ENCODE data around the gene ZNF30.
"Not testable (repeated sequence)": the region's sequence is repeated elsewhere in the genome, so short reads cannot be mapped to it uniquely, and the experiment has no call there.

ZNF30 gene

DNA sequence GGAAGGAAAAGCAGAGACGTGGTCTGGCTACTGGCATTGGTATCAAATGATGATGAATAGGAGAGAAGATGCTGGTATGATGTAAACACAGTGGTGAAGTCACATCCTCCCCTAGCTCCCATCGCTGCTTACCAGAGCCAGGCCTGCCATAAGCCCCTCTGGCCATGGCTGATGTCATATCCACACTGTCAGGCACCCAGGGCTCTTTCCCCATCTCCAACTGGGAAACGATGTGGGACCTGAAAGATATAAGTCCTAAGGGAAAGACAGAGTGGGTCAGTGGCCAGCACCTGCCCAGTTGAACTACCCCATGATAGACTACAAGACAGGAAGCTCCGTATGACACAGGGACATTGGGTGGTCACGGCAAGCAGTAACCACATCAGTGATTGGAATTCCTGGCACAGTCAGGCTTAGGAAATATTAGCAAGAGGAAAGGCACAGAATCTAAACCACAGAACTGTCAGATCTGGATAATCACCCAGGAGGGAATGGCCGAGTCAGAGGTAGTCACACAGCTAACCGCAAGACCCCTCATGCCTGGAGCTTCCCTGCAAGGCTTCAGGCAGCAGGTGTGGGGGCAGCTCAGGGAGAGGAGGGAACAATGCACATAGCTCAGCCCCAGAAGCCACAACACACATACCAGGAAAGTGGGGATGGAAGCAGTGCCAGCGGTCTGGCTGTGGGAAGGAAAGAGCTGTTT lies 33.6 kb downstream of the ZNF30 start:
- no peak for DNase-seq (ENCODE audit: low read depth in 2 of 2)

DNA sequence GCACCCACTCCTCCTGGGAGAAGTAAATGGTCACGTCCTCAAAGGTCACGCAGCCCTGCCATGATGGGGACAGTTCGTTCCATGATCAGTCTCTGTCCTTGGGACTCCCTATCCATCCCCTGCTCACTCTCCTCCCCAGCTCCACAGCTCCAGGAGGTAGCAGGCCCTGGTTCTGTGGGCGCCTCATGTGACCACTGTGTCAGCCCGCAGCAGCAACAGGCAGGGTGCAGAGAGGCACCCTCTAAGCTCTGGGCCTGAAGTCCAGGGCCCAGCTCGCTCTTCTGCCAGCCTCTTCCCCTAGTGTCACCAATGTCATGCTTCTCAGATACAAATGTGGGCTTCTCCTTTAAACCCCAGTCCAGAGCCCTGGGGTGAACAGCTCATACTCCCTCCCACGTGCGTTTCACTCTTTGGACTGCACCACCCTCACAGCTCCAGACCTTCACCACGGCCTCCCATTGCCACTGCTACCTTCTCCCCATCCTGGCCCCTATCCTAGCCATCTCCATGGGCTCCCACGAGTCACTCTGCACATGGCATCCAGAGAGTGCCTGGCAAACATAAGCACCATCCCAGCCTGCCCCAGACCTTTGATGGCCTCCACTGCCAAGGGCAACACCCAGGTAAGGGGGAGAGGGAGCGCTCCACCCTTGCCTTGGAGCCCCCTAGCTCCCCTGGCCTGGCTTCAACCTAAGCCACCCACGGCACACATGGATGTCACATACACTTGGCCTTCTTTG lies 34.4 kb downstream of the ZNF30 start:
- DNase-seq (ENCODE audit: low read depth in 2 of 2): no peak

DNA sequence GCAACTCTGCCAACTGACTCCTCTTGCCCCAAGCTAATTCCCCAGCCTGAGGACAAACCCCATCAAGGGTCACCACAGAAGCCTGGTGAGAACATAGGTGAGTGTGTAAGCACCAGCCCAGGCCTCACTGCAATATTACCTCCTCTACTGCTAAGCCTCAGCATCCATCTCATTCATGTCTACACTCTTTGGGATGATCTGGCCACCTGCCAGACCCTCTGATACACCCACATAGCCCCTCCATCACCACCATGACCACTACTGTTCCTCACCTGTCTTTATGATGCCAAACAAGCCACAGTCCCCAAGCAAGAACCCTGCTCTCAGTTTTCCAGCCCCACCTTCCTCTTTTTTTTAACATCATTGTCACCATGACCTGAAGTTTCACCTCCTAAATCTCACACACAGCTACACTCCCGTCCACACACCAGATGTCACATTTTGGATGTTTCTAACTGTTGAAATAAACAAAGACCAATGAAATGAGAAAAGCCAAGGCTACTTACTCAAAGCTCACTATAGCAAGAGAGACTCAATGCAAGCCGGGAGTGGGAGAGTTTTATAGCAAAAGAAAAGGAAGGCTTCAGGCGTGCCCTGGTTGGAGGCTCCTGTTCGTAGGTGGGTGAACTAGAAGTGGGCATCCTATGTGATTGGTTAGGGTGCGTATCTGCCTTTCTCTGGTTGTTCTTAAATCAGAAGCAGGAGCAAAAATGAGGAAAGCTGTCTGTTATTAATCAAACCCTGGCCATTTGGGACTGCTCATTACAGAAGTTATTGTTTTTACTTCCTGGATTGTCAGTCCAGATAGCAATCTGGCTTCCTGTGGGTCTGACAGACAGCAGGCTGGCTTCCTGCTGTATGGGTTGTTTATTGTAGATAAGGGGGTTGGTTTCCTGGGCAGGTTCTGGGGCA lies 35.3 kb downstream of the ZNF30 start:
- no peak for DNase-seq (ENCODE audit: low read depth in 2 of 2)

DNA sequence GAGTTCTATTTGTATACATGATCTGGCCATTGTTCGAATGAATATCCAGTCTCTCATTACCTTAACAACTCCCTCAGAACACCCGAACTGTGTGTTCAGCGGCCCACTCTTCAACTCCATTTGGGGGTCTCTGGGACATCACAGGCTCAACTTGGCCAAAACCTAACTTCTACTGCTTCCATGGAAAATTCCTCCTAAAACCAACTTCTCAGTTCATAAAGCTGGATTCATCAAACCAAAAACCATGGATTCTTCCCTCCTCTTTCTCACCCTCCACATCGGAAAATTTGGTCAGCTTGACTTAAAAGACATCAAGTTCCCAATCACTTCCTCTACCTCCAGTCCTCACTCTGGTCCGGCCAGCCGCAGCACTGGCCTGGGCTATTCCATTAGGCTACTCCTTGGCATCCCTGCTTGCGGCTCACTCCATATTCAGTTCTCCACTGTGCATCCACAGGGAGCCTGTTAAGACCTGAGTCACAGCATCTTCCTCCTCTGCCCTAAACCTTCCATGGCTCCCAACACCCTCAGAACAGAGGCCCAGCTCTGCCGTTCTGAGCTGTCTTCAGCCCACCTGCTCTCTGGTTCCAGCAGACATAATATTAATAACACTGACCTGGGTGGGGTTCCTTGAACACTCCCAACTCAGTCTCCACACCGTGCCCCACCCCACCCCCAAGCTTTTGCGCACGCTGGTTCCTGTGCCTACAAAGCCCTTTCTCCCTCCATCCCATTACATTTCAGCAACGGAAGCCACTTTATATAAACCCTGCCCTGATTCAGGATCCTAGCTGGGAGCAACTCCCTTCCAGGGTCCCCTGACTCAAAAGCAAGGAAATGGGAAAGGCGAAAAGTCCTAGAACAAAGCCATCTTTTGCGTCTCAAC lies 36.2 kb downstream of the ZNF30 start:
- DNase-seq (ENCODE audit: low read depth in 2 of 2): no peak

DNA sequence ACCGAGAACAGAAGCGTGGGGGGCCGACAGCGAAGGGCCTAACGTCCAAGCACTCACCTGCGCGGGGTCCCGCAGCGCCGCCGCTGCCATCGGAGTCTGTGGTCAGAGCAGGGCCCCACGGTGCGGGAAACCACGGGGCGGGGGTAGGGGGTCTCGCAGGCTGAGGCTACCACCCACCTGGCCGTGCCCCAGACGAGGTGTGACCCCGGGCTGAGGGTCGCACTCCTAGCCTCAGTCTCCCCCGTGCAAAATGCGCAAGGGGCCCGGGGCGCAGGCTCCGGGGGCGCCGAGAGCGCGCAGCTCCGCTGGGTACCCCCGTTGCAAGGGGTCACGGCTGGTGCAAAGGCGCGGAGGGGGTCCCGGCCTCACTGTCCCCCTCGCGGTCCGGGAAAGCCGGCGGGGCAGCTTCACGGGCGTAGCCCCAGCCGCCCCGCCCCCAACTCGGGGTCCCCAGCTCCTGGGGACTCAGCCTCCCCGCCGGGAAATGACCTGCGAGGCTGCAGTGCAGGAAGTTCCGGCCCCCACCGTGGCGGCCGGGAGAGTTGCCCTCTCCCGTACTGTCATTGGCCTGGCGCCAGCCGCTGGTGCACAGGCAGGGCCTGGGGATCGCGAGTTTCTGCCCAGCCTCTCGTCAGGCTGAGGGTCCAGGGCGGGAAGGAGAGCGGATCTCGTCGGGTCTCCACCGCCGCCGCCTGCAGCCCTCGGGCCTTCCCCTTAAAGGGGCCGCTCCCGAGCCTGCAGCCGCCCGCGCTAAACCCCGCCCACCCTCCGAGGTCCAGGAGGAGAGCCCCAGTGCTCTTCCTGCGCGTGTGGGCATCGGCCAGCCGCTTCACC lies 37.1 kb downstream of the ZNF30 start, which contains the start of gene ZNF792:
TSS of gene ZNF792 (minus strand) at position 657 of the 834 bp plus-strand sequence. CDS start at position 90, 567 bp downstream.
- DNase-seq (ENCODE audit: low read depth in 2 of 2): peak; percentile 48 to 51

DNA sequence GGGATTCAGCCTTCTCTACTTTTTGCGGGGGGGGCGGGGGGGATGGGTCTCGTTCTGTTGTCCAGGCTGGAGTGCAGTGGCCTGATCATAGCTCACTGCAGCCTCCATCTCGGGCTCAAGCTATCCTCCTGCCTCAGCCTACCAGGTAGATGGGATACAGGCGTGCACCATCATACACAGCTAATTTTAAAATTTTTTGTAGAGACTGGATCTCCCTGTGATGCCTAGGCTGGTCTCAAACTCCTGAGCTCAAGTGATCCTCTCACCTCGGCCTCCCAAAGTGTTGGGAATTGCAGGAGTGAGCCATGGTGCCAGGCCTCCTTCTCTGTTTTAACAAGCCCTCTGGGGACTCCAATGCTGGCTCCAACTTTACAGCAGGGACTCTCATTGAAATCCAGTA lies 37.9 kb downstream of the ZNF30 start:
- no peak for DNase-seq (ENCODE audit: low read depth in 2 of 2)

DNA sequence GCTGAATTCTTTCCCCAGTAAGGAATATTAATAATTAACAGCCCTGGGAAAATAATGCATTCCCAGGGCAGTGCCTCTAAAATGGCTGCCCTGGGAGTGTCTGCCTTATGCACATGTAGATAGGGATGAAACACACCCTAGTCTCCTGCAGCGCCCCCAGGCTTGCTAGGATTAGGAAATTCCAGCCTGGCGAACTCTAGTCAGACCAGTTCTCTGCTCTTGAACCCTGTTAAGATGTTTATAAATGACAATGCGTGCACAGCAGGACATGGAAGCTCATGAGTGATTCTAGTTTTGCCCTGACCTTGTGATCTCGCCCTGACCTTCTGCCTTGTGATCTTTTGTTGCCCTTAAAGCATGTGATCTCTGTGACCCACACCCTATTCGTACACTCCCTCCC lies 38.8 kb downstream of the ZNF30 start:
- DNase-seq (ENCODE audit: low read depth in 2 of 2): not testable (repeated sequence)

DNA sequence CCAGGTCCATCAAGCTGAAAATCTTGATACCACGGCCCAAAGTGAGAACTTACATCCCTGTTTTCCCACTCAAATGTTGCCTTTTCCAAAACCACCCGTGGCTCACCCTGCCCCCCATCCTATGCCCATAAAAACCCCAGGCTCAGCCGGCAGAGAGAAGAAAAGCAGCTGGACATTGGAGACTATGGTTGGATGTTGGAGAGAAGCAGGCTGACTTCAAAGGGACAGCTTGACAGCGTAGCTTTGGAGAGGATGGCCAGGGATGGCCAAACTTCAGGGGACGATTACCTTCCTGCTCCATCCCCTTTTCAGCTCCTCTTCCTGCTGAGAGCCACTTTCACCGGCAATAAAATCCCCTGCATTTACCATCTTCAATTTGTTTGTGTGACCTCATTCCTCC lies 40.8 kb downstream of the ZNF30 start:
- no peak for DNase-seq (ENCODE audit: low read depth in 2 of 2)

DNA sequence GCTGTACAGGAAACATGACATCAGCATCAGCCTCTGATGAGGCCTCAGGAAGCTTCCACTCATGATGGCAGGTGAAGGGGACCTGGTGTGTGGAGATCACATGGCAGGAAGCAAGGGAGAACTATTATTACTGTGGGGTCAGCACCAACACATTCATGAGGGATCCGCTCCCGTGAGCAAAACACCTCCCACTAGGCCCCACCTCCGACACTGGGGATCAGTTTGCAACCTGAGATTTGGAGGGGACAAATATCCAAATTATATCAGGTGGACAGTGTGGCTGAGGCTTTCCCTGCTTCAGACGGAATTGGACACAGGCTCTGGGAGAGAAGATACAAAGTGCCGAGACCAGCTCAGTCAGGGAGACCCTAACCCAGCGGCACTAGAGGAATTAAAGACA lies 43.0 kb downstream of the ZNF30 start:
- DNase-seq (ENCODE audit: low read depth in 2 of 2): no peak

DNA sequence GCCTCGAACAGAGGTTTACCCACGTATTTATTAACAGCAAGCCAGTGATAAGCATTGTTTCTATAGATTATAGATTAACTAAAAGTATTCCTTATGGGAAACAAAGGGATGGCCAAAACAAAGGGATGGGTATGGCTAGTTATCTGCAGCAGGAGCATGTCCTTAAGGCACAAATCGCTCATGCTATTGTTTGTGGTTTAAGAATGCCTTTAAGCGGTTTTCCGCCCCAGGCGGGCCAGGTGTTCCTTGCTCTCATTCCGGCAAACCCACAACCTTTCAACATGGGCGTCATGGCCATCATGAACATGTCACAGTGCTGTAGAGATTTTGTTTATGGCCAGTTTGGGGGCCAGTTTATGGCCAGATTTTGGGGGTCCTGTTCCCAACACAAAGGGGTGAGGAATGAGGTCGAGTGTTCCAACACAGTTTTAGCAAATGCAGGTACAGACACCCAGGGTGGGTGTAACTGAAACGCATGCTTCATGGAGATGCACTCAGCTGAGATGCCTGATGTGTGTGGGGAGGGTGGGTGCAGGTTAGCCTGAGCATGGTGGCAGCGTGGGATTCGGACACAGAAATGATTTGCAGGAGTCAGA lies 43.6 kb downstream of the ZNF30 start:
- not testable (repeated sequence) for DNase-seq (ENCODE audit: low read depth in 2 of 2)

DNA sequence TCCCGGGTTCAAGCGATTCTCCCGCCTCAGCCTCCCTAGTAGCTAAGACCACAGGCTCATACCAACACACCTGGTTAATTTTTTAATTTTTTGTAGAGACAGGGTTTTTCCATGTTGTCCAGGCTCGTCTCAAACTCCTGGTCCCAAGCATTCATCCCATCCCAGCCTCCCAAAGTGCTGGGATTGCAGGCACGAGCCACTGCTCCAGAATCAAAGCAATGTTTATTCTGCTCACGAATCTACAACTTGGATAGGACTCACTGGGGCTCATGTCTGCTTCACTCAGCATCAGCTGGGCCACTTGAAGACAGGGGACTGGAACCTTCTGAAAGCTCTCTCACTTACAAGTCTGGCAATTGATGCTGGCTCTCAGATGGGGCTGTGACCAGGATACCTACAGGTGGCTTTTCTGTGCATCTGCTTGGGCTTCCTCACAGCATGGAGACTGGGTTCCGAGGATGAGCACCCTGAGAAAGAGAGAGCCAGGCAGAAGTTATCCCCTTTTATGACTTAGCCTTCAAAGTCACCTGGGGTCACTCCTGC lies 45.5 kb downstream of the ZNF30 start:
- DNase-seq (ENCODE audit: low read depth in 2 of 2): no peak

DNA sequence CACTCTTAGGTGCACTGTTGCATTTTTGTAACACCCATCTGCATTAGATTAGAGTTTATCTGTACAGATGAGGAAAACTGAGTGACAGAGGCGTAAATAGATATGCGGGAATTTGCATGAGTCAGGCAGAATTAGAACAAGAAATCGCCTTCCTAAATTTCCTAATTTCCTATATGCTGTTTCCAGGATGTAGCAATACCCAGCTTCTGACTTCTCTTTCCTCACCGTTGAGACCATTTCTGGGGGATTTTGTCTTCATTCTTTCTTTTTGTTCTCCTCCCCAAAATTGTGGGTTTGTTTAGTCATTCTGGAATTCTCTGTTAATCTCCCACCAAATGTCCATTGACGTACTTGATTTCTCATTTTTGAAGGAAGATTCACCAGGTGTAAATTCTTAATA lies 47.9 kb downstream of the ZNF30 start:
- no peak for DNase-seq (ENCODE audit: low read depth in 2 of 2)

DNA sequence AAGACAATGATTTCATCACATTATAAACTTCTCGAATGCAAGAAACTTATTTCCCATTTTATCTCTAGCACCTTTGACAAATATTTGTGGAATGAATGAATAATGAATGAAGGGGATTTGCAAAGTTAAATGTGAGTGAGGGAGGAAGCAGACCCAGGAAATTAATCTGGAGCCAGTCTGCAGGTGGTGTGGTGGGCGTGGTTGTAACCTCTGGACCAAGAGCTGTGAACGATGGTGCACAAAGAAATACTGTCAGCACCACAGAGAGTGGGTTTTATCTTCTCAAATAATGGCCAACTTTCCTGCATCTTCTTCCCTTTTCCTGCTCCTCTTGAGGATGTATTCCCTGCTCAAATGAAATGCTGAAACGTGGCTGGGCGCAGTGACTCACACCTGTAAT lies 48.4 kb downstream of the ZNF30 start:
- no peak for DNase-seq (ENCODE audit: low read depth in 2 of 2)

DNA sequence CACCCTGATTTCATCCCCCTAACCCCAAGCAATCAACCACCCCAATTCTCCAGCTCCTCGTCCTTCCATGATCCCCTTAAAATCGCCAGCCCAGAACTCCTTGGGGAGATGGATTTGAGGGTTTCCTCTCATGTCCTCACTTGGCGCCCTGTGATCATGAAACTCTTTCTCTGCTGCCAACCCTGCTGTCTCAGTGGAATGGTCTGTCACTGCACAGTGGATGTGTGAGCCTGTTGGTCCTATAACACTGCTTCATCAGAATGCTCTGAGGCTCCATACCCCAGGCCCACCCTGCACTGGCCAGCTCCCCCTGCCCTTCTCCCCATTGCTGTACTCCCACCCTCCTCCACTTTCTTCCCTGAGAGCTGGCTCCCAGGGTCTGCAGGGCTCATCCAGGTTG lies 49.9 kb downstream of the ZNF30 start:
- DNase-seq (ENCODE audit: low read depth in 2 of 2): no peak

DNA sequence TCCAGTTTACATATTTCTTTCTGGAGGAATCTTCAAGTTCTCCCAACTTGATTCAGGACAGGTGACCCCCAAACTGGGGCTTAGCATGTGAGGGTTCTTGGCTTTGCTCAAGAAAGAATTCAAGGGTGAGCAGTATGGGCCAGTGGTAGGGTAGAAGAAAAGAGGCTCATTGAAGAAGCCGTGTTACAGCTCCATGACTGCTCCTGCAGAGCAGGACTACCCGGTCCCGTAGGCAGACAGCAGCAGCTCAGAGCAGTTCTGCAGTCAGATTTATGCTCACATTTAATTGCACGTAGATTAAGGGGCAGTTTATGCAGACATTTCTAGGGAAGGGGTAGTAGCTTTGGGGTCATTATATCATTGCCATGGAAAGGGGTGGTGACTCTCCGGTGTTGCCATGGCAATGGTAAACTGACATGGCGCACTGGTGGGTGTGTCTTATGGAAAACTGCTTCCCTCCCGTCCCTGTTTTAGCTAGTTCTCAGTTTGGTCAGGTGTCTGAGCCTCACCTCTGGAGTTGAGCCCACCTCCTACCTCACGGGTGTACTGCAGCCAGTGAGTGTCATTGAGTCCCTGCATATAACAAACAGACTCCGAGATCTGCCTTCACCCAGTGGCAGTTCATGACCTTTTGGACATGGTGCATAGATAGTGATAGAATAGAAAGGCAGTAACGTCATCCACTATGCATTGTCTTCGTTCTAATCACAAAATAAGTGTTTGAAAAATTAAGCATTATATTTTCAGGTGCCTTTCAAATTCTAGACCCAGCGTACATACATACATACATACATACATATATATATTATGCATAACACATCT lies 53.3 kb downstream of the ZNF30 start:
- no peak for DNase-seq (ENCODE audit: low read depth in 2 of 2)

DNA sequence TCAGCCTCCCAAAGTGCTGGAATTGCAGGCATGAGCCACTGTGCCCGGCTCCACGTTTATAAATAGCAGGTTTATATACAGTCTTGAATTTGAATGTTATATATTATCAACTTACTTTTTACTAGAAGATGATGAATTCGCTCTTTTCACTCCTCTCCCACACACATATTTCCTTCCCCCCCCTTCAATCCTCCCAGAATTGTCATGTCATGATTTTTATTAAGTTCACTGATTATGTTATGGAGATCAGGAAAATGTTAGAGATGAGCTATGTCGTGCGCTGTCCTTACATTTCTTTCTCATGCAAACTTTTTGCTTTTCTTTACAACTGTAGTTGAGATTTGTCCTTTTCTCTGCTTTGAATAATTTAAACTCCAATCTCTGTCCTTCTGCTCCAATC lies 55.6 kb downstream of the ZNF30 start:
- no peak for DNase-seq (ENCODE audit: low read depth in 2 of 2)

DNA sequence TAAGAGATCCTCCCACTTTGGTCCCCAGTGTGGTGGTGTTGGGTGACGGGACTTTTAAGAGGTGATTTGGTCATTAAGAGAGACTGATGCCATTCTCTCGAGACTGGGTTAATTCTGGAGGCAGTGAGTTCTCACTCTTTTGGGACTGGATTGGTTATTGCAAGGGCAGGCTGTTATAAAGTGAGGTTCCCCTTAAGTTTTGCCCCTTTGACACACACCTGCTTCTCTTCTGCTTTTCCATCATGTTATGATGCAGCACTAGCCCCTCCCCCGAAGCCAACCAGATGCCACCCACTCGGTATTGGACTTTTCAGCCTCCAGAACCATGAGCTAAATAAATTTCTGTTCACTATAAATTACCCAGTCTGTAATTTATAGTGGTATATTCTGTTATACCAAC lies 57.1 kb downstream of the ZNF30 start:
- no peak for DNase-seq (ENCODE audit: low read depth in 2 of 2)

DNA sequence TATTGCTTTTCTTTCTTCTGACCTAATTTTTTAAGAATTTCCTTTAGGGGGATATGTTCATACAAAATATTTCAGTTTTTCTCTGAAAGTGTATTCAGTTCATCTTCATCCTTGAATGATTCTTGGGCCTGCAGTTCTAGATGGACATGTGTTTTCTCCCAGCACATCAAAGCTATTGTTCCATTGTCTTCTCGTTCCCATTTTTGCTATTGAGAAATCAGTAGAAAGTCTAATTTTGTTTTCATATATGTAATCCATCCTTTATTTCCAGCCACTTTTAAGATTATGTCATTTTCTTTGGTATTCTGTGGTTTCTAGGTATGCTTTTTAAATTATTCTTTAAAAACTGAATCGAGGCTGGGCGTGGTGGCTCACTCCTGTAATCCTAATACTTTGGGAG lies 57.6 kb downstream of the ZNF30 start:
- no peak for DNase-seq (ENCODE audit: low read depth in 2 of 2)

Data from stimulated activated CD8-positive, alpha-beta memory T cell treated with anti-CD3 and anti-CD28 coated beads, Interleukin-2, amount 100 ng/mL, for 48 hours (primary cell).